ENCODE results near the gene FAM163B. TPM values are rescaled to one million over a fixed set of nuclear protein-coding genes. Genes with fewer than 3 reads are reported as not detected.
A peak's percentile ranks its signal among the peaks of the same experiment; 100 is the strongest.

Gene FAM163B
- total and polyA plus RNA-seq, 4 donors, result 2.1 to 4.0 (median 3.4) TPM

DNA sequence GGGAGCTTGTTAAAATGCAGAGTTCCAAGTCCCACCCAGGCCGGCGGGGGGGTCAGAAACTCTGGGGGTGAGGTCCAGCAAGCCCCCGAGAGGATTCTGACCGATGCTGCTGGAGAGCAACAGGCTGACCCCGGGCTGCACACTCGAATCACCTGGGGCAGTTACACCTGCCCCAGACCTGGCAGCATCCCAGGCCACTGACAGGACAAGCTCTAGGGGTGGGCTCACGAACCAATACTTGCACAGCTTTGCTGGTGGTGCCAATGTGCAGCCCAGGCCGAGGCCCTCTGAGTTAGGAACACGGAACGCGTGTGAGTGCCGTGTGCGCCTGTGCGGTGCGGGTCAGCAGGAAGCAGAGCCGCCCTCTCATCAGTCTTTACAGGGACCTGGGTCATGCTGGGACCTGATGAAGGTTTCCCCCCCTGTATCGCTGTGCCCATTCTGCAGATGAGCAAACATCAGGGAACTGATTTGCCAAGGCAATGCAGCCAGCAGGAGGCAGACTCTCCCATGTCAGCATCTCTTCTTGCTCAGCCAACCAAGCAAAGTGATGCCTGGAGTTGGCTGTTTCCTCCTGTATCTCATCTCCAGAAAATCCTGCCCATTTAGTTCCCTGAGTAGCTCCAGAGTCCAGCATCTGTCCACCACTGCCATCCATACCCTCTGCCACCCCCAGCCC lies 16.3 kb downstream of the FAM163B start:
- Histone ChIP-seq H3K27ac (ENCODE audit: low read depth in 1 of 2, low read length in 2 of 2) (no peak overlapping the region), H3K4me1 (ENCODE audit: control insufficient read depth in 4 of 4, insufficient read depth in 4 of 4, low read length in 3 of 4) (no peaks in the 10 kb centered on the region), H3K9me3 (ENCODE audit: control insufficient read depth in 4 of 4, low read length in 3 of 4) (peaks cover under 1 to 16% (median 5%) of the 10 kb centered on the region in 4 donors), H3K4me3 (ENCODE audit: low read depth in 1 of 3, low read length in 3 of 3) (no peak overlapping the region), H3K36me3 (ENCODE audit: control insufficient read depth in 4 of 4, insufficient read depth in 3 of 4, low read depth in 1 of 4, low read length in 3 of 4) (no peaks in the 10 kb centered on the region), H3K27me3 (ENCODE audit: control insufficient read depth in 4 of 4, insufficient read depth in 4 of 4, low read length in 3 of 4) (peaks cover 0 to 2% (median 0%) of the 10 kb centered on the region in 4 donors), H3K9ac (ENCODE audit: low read depth in 1 of 2, low read length in 2 of 2) (no peak overlapping the region)
- no peak for DNase-seq (ENCODE audit: low spot score)
- TF ChIP-seq RAD21 (IDR thresholded peaks at IDR 0.05) (peak in 1 of 2 donors; percentile 25), CTCF (IDR thresholded peaks at IDR 0.05; ENCODE audit: low read depth, low read length, missing input control) (peak; percentile 8), JUND (IDR thresholded peaks at IDR 0.05) (no peak), RXRA (IDR thresholded peaks at IDR 0.05) (no peak)
- TF ChIP-seq, protein P1, sequence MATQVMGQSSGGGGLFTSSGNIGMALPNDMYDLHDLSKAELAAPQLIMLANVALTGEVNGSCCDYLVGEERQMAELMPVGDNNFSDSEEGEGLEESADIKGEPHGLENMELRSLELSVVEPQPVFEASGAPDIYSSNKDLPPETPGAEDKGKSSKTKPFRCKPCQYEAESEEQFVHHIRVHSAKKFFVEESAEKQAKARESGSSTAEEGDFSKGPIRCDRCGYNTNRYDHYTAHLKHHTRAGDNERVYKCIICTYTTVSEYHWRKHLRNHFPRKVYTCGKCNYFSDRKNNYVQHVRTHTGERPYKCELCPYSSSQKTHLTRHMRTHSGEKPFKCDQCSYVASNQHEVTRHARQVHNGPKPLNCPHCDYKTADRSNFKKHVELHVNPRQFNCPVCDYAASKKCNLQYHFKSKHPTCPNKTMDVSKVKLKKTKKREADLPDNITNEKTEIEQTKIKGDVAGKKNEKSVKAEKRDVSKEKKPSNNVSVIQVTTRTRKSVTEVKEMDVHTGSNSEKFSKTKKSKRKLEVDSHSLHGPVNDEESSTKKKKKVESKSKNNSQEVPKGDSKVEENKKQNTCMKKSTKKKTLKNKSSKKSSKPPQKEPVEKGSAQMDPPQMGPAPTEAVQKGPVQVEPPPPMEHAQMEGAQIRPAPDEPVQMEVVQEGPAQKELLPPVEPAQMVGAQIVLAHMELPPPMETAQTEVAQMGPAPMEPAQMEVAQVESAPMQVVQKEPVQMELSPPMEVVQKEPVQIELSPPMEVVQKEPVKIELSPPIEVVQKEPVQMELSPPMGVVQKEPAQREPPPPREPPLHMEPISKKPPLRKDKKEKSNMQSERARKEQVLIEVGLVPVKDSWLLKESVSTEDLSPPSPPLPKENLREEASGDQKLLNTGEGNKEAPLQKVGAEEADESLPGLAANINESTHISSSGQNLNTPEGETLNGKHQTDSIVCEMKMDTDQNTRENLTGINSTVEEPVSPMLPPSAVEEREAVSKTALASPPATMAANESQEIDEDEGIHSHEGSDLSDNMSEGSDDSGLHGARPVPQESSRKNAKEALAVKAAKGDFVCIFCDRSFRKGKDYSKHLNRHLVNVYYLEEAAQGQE (IDR thresholded peaks at IDR 0.05), result no peak
- 81% methylated on average over 17 of the region's 17 CpGs for WGBS

DNA sequence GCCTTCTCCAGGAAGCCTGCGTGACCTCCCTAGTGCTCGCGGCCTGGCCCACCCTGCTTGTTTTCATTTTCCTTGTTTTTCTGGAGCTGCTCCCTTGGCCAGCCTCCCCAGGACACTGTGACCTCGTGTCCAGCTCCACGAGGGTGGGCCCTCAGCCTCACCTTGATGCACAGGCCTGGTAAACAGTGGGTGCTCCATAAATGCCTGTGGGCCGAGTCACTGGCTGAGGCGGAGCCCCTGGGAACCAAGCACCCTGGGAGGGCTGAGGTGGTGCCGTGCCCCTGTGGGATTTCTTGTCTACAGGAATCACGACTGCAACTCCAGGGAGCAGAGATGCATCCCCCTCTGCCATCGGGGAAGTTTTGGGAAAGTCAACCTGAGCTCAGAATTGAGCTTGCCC lies 17.2 kb downstream of the FAM163B start:
- Histone ChIP-seq H3K9me3 (ENCODE audit: control insufficient read depth in 4 of 4, low read length in 3 of 4) (peaks cover 0 to 8% (median under 1%) of the 10 kb centered on the region in 4 donors), H3K27ac (ENCODE audit: low read depth in 1 of 2, low read length in 2 of 2) (no peak overlapping the region), H3K9ac (ENCODE audit: low read depth in 1 of 2, low read length in 2 of 2) (no peak overlapping the region), H3K27me3 (ENCODE audit: control insufficient read depth in 4 of 4, insufficient read depth in 4 of 4, low read length in 3 of 4) (peaks cover 0 to 4% (median under 1%) of the 10 kb centered on the region in 4 donors), H3K4me3 (ENCODE audit: low read depth in 1 of 3, low read length in 3 of 3) (no peak overlapping the region), H3K36me3 (ENCODE audit: control insufficient read depth in 4 of 4, insufficient read depth in 3 of 4, low read depth in 1 of 4, low read length in 3 of 4) (no peaks in the 10 kb centered on the region), H3K4me1 (ENCODE audit: control insufficient read depth in 4 of 4, insufficient read depth in 4 of 4, low read length in 3 of 4) (no peaks in the 10 kb centered on the region)
- DNase-seq (ENCODE audit: low spot score), result no peak
- TF ChIP-seq RXRA (IDR thresholded peaks at IDR 0.05) (no peak), JUND (IDR thresholded peaks at IDR 0.05) (no peak), SP1 (IDR thresholded peaks at IDR 0.05) (no peak), RAD21 (IDR thresholded peaks at IDR 0.05) (no peak), EGR1 (IDR thresholded peaks at IDR 0.05; ENCODE audit: low read depth in 2 of 2) (no peak), ATF3 (IDR thresholded peaks at IDR 0.05) (no peak), NR2F2 (IDR thresholded peaks at IDR 0.05) (no peak), GABPA (IDR thresholded peaks at IDR 0.05 in 1 of 2, conservative IDR thresholded peaks at IDR 0.05 in 1 of 2) (no peak)
- TF ChIP-seq, protein P2, sequence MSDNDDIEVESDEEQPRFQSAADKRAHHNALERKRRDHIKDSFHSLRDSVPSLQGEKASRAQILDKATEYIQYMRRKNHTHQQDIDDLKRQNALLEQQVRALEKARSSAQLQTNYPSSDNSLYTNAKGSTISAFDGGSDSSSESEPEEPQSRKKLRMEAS (IDR thresholded peaks at IDR 0.05), result no peak
- TF ChIP-seq, protein P1 (IDR thresholded peaks at IDR 0.05), result no peak
- 74% methylated on average over 10 of the region's 10 CpGs for WGBS

Data from liver (tissue), 9 donors.